Ectodermal cell (in vitro differentiated cells): Measurements from ENCODE around the gene WIF1. TPM values are rescaled to one million over a fixed set of nuclear protein-coding genes. Genes with fewer than 3 reads are reported as not detected.
A peak's percentile ranks its signal among the peaks of the same experiment; 100 is the strongest.

Source experiments
- H3K27ac ChIP-seq: 2 replicates; pipeline ENCODE4 v1.7.0; 2013; ENCODE audit warnings: mild to moderate bottlenecking, low read depth, low read length; ENCODE audit not compliant: insufficient read depth, poor library complexity, severe bottlenecking
- H3K27me3 ChIP-seq: 2 replicates; pipeline ENCODE4 v1.7.0; 2013; ENCODE audit warnings: mild to moderate bottlenecking, low read length; ENCODE audit not compliant: insufficient read depth, control insufficient read depth, poor library complexity, severe bottlenecking
- H3K36me3 ChIP-seq: one replicate; pipeline ENCODE4 v1.7.0; 2013; ENCODE audit warnings: low read length; ENCODE audit not compliant: control insufficient read depth, insufficient read depth
- H3K4me1 ChIP-seq: one replicate; pipeline ENCODE4 v1.7.0; 2013; ENCODE audit warnings: low read length; ENCODE audit not compliant: control insufficient read depth, insufficient read depth
- H3K4me3 ChIP-seq: 2 replicates; pipeline ENCODE4 v1.7.0; 2013; ENCODE audit warnings: low read depth, low read length, control low read depth; ENCODE audit not compliant: insufficient read depth
- H3K9me3 ChIP-seq: 2 replicates; pipeline ENCODE4 v1.7.0; 2013; ENCODE audit warnings: mild to moderate bottlenecking, low read length, moderate library complexity; ENCODE audit not compliant: control insufficient read depth
- WGBS, 2 experiments: methylation state at CpG; one replicate each; pipeline ENCODE4 v1.1.7; 2013; ENCODE audit warnings: missing lambda C conversion rate in 2 of 2; 5-methylcytosine and 5-hydroxymethylcytosine counted together
- polyA plus RNA-seq, 4 experiments: library from polyadenylated mRNA; stranded (reverse); fragments of 50-300 nt; gene quantifications; one replicate each; pipeline ENCODE4 v1.2.3, GENCODE V29; 2013

The WIF1 gene
- 0.83 TPM for polyA plus RNA-seq (2013, experiment 1 of 4)
- 0.43 TPM for polyA plus RNA-seq (2013, experiment 2 of 4)
- polyA plus RNA-seq (2013, experiment 3 of 4): 0.37 TPM
- polyA plus RNA-seq (2013, experiment 4 of 4): 0.45 TPM

- Histone ChIP-seq H3K9me3 (no peaks in the 10 kb centered on the region), H3K27me3 (peaks cover 61% of the 10 kb centered on the region), H3K4me3 (peak within 1 kb of the TSS; percentile 24), H3K4me1 (no peaks in the 10 kb centered on the region), H3K27ac (no peak within 1 kb of the TSS), H3K36me3 (no peaks in the 10 kb centered on the region)
- WGBS, 2 experiments: 10% methylated on average over 73 of the region's 73 CpGs
These were observed at the start of gene WIF1 for GRCh38 chr12:65121049-65121955. TSS of gene WIF1 (minus strand) at chr12:65121305. CDS start at chr12:65121191, 114 bp downstream.

- 0 to 1% methylated on average over 47 of the region's 47 CpGs for WGBS, 2 experiments
These were observed 49.2 kb upstream of the WIF1 start for GRCh38 chr12:65170209-65170881.

GRCh38 chr12:65169320-65170208, 48.5 kb upstream of the WIF1 start, which contains the start of gene LEMD3:
TSS of gene LEMD3 (plus strand) at chr12:65169583. CDS start at chr12:65169597, 14 bp downstream.
- no peaks in the 10 kb centered on the region for H3K36me3 ChIP-seq
- peaks cover 29% of the 10 kb centered on the region for H3K27me3 ChIP-seq
- peaks cover 4% of the 10 kb centered on the region for H3K4me1 ChIP-seq
- 0% methylated on average over 91 of the region's 91 CpGs for WGBS, 2 experiments
- H3K27ac ChIP-seq: peak within 1 kb of the TSS; percentile 55
- no peaks in the 10 kb centered on the region for H3K9me3 ChIP-seq
- H3K4me3 ChIP-seq: peak within 1 kb of the TSS; percentile 96

More at GRCh38 chr12:65170209-65170881, 49.2 kb upstream of the WIF1 start:
- Histone ChIP-seq H3K27me3 (peaks cover 29% of the 10 kb centered on the region), H3K36me3 (no peaks in the 10 kb centered on the region), H3K9me3 (no peaks in the 10 kb centered on the region), H3K4me3 (peak overlapping the region; percentile 96), H3K27ac (no peak overlapping the region), H3K4me1 (peaks cover 4% of the 10 kb centered on the region)

- H3K4me1 ChIP-seq: peaks cover 4% of the 10 kb centered on the region
- H3K27ac ChIP-seq: no peak overlapping the region
- no peaks in the 10 kb centered on the region for H3K36me3 ChIP-seq
- WGBS, 2 experiments: 55 to 61% methylated on average over 10 to 11 of the region's 11 CpGs
- H3K27me3 ChIP-seq: peaks cover 29% of the 10 kb centered on the region
- no peaks in the 10 kb centered on the region for H3K9me3 ChIP-seq
- peak overlapping the region; percentile 96 for H3K4me3 ChIP-seq
These were observed 47.7 kb upstream of the WIF1 start for GRCh38 chr12:65168681-65169319.

- no peaks in the 10 kb centered on the region for H3K9me3 ChIP-seq
- no peak overlapping the region for H3K4me3 ChIP-seq
- peaks cover 4% of the 10 kb centered on the region for H3K4me1 ChIP-seq
- peaks cover 25% of the 10 kb centered on the region for H3K27me3 ChIP-seq
- H3K36me3 ChIP-seq: no peaks in the 10 kb centered on the region
- H3K27ac ChIP-seq: no peak overlapping the region
These were observed 43.7 kb upstream of the WIF1 start for GRCh38 chr12:65164774-65165173.

- Histone ChIP-seq H3K9me3 (no peaks in the 10 kb centered on the region), H3K36me3 (no peaks in the 10 kb centered on the region), H3K4me3 (no peak overlapping the region), H3K4me1 (peaks cover 4% of the 10 kb centered on the region), H3K27ac (no peak overlapping the region), H3K27me3 (peaks cover 23% of the 10 kb centered on the region)
- WGBS, 2 experiments: 89 to 100% methylated on average over 1 to 2 of the region's 2 CpGs
These were observed 43.1 kb upstream of the WIF1 start for GRCh38 chr12:65164244-65164643.

GRCh38 chr12:65162609-65163008, 41.5 kb upstream of the WIF1 start:
- no CpG with 5 or more reads among the region's 1 CpG for WGBS, 2 experiments
- Histone ChIP-seq H3K9me3 (no peaks in the 10 kb centered on the region), H3K4me1 (no peaks in the 10 kb centered on the region), H3K27ac (no peak overlapping the region), H3K4me3 (no peak overlapping the region), H3K27me3 (peaks cover 9% of the 10 kb centered on the region), H3K36me3 (no peaks in the 10 kb centered on the region)

- Histone ChIP-seq H3K27me3 (peaks cover 3% of the 10 kb centered on the region), H3K27ac (no peak overlapping the region), H3K4me1 (no peaks in the 10 kb centered on the region), H3K4me3 (no peak overlapping the region), H3K9me3 (no peaks in the 10 kb centered on the region), H3K36me3 (no peaks in the 10 kb centered on the region)
- 89 to 95% methylated on average over 4 of the region's 4 CpGs for WGBS, 2 experiments
These were observed 36.0 kb upstream of the WIF1 start for GRCh38 chr12:65157091-65157490.

- WGBS, 2 experiments: 93 to 96% methylated on average over 1 of the region's 2 CpGs
These were observed 35.3 kb upstream of the WIF1 start for GRCh38 chr12:65156366-65156841.

More at GRCh38 chr12:65156366-65156841, 35.3 kb upstream of the WIF1 start:
- H3K36me3 ChIP-seq: no peaks in the 10 kb centered on the region
- H3K9me3 ChIP-seq: no peaks in the 10 kb centered on the region
- no peak overlapping the region for H3K27ac ChIP-seq
- no peak overlapping the region for H3K4me3 ChIP-seq
- H3K27me3 ChIP-seq: peaks cover 3% of the 10 kb centered on the region
- no peaks in the 10 kb centered on the region for H3K4me1 ChIP-seq
